ENCODE measurements around the gene ZNF836.
"Not testable (repeated sequence)": the region's sequence is repeated elsewhere in the genome, so short reads cannot be mapped to it uniquely, and the experiment has no call there.

ZNF836 gene

DNA sequence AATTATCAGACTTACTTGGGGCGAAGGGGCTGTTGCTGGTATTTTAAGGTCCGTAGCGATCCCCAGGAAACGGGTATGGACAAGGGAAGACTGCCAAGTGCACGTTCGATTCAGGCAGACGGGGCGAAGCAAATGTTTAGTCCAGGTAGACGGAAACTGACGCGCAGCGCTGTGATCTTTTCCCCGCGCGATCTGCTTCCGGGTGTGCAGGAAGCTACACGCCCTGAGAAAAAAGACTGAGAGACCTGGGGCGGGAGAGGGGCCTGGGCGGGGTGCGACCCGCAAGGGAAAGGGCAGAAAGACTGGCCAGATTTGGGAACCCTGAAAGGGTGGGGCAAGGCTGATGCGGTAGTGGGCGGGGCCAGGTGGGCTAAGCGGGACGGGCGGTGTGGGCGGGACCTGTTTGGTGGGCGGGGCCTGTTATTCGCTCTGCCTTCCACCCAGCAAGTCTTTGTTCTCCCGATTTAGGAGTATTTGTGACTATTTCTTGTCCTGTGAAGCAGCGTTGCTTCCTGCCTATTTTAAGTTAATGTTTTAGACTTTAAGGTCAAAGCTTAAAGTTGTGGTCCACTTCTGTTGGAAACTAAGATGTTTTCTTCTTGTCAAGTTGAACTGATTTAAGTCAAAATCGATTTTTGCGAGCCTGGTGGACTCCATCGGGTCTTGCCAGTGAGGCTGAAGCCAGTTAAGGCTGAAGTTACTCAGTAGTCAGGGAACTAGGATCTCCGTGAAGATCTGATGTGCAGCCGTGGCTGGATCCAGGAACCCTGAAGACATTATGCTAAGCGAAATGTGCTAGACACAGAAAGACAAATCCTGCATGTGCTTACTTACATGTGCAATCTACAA, at the start of gene ZNF836:
ZNF836 (minus strand) TSS at position 301 of the 849 bp plus-strand sequence. CDS start 3,549 bp downstream, outside the sequence.
- peak; percentile 77 for DNase-seq

DNA sequence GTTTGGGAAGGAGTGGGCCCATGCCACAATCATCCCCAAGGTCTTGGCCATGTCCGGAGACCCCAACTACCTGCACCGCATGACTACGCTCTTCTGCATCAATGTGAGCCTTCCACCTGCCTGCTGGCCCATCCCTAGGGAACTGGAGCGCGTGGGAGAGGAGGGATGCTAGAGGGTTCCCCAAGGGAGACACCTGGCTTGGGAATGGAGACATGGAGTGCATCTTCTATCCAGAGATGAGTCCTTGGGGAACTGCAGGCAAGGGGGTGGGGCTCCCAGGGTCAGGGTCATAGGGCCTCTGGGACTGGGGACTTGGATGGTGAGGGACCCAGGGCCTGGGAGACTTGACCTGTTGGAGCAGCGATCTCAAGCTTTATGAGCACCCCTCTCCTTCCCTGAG, 49.6 kb upstream of the ZNF836 start:
- DNase-seq: no peak

DNA sequence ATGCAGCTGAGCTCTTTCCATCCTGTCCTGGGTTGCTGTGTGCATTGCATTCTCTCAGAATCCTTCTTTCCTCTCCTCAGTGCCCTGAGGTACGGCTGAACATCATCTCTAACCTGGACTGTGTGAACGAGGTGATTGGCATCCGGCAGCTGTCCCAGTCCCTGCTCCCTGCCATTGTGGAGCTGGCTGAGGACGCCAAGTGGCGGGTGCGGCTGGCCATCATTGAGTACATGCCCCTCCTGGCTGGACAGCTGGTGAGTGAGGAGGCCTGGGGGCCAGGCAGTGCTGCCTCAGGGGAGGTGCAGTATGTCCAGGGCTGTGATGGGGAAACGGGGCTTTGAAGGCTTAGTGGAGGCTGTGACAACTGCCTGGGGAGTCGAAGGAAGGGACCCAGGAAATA, 48.2 kb upstream of the ZNF836 start:
- DNase-seq: no peak

DNA sequence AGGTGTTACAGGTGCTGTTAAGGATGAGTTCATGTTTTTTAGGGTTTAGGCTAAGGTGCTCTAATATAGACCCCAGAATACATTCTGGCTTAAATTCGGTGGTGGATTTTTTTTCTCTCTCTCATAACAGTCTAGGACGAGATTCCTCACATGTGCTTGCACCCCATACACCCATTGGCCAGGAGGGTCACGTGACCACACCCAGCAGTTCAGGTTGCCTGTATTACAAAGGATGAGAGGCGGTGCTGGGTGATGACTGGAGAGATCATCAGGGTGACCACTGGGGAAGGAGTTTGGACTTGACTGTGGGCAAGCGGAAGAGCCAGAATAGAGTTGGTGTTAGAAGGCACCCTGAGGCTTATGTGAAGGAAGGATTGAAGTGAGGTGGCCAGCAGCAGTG, 46.2 kb upstream of the ZNF836 start:
- DNase-seq: no peak

DNA sequence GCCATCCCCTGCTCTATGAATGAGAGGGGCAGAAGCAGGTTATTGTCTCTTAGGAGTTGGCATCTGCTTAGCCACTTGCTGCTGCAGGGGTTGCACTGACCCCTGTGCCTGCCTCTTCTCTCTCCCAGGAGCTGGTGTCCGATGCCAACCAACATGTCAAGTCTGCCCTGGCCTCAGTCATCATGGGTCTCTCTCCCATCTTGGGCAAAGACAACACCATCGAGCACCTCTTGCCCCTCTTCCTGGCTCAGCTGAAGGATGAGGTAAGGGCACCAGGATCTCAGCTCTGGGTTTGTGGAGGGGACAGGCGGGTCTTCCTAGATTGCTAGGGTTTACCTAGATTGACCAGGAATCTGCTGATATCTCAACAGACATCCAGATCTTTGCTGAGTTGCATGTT, 45.0 kb upstream of the ZNF836 start:
- no peak for DNase-seq

DNA sequence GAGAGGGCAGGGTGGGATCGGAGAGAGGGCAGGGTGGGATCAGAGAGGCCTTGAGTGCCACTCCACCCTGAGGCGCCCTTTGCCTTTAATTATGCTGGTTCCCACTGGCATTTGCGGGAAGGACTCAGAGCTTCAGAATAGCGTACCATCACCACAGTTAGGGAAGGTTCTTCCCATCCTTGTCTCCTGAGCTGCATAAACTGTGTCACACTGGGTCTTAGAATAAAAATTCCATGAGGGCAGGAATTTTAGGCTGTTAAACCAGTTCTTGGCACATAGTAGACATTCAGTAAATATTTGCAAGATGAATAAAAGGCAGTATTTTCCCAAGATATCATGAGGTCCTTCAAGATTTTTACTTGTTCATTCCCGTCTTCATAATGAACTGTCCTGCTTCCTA, 42.8 kb upstream of the ZNF836 start:
- no peak for DNase-seq

DNA sequence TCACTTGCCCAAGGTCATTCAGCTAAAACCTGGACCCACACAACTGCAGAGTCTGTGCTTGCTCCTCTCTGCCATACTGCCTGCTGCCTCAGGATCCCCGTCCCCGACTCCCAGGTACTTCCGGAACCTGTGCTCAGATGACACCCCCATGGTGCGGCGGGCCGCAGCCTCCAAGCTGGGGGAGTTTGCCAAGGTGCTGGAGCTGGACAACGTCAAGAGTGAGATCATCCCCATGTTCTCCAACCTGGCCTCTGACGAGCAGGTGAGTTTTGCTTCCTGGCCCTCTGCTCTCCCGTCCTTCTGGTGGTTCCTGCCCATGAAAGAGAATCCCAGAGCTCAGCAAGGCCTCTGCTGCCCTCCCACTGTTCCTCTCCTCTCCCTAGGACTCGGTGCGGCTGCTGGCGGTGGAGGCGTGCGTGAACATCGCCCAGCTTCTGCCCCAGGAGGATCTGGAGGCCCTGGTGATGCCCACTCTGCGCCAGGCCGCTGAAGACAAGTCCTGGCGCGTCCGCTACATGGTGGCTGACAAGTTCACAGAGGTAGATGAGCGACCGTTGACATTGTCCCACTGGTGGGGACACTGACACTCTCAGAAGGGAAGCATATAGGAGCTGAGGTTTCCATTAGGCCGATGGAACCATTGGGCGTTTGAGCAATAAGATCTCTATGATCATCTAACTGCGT, 41.3 kb upstream of the ZNF836 start:
- DNase-seq: no peak

DNA sequence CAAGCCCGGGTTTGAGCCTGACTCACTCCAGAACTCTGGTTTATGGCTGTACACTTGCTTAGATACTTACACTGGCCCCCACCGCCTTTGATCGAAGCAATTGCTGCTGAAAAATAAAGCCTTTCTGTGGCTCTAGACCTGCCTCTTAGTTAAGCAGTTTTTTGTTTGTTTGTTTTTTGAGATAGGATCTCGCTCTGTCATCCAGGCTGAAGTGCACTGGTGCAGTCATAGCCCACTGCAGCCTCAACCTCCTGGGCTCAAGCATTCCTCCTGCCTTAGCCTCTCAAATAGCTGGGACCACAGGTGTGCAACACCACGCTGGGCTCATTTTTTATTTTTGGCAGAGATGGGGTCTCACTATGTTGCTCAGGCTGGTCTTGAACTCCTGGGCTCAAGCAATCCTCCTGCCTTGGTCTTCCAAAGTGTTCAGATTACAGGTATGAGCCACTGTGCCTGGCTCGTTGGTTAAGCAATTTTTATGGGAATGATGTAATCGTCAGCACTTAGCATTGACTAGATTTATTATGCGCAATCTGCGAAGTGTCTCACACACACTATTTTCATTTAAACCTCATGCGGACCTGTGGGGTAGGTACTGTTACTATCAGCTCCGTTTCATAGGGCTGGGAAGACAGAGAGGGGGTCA, 40.6 kb upstream of the ZNF836 start:
- DNase-seq: no peak

DNA sequence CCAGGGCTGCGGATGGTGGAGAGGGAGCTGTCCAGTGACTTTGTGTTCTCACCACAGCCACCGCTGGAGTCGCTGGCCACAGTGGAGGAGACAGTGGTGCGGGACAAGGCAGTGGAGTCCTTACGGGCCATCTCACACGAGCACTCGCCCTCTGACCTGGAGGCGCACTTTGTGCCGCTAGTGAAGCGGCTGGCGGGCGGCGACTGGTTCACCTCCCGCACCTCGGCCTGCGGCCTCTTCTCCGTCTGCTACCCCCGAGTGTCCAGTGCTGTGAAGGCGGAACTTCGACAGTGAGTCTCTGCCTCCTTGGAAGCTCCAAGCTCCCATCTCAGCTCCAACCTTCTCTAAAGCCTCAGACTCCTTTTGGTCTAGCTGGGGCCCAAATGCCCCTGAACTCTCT, 39.8 kb upstream of the ZNF836 start:
- no peak for DNase-seq

DNA sequence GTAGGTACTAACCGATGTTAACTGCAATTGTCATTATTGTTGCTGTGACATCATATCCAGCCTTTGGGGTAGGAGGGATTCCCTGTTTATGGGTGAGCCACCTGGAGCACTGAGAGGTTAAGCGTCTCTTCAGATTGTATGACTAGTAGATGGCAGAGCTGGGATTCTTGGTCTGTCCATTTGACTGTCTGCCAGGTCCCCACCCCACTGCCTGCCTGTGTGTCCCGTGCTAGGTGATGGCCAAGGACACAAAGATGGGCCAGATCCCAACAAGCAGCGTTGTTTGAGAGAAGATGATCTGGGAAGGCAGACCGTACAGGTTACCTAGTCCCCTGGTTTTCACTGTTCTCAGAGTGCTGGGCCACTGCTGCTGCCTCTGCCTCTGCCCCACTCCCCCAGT, 35.1 kb upstream of the ZNF836 start:
- DNase-seq: no peak

DNA sequence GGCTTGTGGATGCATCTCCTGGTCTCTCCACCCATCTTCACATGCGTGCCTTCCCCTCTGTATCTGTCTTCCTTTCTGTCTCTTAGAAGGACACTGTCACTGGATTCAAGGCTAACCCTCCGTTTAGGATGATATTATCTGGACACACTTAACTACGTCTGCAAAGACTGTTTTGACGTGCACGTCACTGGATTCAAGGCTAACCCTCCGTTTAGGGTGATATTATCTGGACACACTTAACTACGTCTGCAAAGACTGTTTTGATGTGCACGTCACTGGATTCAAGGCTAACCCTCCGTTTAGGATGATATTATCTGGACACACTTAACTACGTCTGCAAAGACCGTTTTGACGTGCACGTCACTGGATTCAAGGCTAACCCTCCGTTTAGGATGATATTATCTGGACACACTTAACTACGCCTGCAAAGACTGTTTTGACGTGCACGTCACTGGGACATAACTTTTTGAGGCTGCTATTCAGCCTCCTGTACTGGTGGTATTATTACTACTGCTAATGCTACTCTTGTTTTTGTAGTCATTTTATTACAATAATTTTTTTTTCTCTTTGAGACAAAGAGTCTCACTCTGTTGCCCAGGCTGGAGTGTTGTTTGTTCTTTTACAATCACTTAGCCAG, 29.5 kb upstream of the ZNF836 start:
- not testable (repeated sequence) for DNase-seq

DNA sequence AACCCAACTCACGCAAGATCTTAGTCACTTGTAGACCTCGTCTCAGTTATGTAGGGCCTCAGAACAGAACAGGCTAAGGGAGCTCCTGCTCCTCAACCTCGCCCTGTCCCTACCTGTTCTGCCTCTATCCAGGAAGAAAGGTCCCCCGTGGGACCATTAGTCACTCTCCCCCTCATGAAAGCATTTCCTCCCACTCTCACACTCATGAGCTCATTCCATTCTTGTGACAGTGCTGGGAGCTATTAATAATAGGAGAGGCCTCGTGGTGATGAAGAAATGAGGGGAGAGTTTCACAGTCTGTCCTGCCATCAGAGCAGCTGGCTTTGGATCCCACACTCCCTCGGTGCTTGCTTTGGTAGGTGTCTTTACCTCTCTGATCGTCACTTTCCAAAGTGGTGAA, 28.6 kb upstream of the ZNF836 start:
- DNase-seq: no peak

DNA sequence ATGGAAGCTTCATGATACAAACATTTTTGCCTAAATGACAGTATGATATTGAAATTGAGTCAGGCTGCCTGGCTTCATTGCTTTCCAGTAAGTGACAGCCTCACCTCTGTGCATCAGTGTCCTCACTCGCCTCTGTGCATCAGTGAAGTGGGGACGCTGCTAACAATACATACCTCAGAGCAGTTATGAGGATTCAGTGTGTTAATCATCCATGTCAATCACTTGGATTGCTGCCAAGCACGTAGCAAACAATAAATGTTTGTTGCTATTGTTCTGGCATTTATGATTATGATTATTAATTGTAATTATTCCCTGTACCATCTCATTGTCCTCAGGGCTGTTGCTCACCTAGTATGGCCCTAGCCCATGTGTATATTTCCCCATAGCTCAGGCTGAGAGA, 27.3 kb upstream of the ZNF836 start:
- no peak for DNase-seq

DNA sequence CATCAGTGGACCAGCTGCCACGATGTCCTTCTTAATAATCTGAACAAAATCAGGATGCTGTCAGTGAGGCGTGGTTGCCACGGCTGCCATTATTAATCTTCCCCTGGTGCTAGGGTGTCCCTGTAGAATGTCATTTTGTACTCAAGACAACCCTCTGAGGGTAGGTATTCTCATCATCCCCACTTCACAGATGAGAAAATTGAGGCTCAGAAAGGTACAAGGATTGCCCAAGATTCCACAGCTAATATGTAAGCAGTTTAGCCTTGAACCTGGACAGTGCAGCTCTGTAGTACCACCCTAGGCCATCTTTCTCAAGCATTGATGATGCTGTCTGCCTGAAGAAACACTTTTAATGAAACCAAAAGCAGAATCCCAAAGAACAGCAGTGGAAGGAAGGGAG, 26.5 kb upstream of the ZNF836 start:
- no peak for DNase-seq

DNA sequence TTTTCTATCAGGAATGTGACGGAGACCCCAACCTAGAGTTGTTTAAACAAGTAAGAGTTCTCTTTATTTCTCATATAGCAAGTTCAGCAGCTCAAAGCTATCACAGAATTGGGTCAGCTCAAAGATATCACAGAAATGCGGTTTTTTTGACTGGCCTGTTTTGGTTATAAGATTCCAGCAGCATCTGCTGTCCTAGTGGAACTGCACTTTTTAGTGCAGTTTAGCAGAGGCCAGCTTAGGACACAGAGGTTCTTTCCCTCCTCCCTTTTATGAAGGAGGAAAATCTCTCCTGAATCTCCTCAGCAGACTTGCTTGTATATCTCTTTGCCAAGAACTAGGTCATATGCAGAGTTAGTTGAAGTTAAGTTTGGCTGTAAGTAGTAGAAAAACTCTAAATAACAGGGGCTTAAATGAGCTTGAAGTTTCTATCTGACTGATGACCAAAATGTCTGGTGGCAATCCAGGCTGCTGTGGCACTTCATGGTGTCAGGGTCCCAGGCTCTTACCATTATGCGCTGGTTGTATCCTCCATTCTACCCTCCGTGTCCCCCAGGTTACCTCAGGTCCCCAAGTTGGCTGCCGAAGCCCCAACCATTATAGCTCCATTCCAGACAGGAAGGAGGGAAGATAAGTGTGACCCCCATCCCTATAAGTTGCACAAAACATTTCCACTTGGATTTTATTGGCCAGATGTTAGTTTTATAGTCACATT, 25.0 kb upstream of the ZNF836 start:
- no peak for DNase-seq

DNA sequence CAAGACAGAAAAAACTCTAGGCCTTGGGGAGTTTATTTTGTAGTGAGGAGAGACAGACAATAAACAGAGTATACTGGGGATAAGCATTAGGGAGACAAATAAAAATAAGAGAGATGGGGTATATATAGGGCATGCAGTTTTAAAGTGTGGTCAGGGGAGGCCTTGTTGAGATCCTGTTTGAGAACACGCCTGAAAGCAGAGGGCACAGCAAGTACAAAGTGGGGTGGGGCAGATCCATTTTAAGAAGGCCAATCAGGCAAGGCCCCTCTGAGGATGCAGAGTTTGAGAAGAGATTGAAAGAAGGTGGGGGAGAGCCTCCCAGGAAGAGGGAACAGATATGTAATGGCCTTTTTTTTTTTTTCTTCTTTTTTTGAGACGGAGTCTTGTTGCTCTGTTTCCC, 20.5 kb upstream of the ZNF836 start:
- DNase-seq: no peak

DNA sequence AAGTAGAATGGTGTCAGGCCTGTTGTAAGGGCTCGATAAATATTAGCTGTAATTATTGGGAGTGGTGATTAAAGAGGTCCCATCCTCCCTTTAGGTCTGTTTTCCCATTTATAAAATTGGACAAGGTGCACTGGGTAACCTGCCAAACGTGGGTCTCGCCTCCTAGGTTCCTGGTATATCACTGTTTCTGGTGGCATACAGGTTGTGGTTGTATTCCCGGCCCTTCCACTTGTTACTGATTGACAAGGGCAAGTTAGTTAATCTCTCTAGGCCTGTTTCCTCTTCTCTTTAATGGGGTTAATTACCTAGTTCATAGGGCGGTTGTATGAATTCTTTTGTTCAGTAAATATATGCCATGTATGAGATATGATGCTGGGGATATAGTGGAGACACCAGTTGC, 20.0 kb upstream of the ZNF836 start:
- no peak for DNase-seq

DNA sequence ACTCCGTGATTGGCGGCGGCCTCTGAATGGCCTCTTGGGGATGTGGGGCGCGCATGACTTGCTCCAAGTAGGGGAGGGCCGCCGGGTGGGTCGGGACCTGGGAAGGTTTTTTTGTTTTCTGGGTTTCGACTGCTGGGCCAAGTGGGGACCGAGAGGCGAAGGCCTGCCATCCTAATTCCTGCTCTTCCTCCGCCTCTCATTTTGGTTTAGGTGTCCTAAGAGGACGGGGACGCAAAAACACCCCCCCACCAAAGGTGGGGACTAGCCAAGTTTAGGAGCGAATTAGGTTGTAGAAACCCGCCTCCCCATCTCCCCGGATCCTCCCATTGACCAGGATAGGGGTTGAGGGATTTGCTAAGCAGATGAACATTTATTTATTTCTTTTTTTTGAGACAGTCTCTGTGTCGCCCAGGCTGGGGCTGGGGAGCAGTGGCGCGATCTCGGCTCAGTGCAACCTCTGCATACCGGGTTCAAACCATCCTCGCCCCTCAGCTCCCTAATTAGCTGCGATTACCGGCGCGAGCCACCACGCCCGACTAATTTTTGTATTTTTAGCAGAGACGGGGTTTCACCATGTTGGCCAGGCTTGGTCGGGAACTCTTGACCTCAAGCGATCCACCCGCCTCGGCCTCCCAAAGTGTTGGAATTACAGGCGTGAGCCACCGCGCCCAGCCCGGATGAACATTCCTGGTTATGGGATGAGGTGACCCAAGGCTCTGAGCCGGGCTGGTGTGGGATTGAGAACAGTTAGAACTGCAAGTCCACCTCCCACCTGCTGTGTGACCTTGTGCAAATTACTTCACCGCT, 19.3 kb upstream of the ZNF836 start:
- DNase-seq: peak; percentile 27

DNA sequence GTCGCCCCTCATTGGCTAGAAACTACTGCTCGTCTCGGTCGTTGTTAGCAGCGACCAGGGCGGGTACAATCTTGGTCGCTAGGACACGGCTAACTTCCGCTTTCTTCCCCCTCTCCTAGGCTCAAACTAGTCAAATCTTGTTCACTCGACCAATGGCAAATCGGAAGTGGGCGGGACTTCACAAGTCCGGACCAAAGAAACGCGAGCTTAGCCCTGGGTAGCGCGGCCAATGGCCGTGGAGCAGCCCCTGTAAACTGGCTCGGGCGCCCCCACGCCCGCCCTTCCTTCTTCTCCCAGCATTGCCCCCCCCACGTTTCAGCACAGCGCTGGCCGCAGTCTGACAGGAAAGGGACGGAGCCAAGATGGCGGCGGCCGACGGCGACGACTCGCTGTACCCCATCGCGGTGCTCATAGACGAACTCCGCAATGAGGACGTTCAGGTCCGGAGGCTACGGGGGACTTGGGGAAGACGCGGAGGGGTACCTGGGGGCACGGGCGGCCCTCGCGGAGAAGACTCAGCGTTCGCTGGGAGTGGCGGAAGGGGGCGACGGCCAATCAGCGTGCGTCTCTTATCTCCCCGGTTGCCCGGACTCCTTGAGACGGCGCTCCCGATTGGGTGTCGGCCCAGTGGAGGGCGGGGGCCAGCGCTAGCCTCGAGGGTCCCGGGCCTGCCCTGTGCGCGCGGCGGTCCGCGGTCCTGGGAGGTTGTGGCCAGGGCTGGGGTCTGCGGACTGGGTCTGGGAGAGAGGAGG, 18.5 kb upstream of the ZNF836 start, which contains the start of gene PPP2R1A:
PPP2R1A (plus strand) TSS at position 318 of the 752 bp plus-strand sequence; CDS start at position 363, 45 bp downstream.
- peak; percentile 99 for DNase-seq

DNA sequence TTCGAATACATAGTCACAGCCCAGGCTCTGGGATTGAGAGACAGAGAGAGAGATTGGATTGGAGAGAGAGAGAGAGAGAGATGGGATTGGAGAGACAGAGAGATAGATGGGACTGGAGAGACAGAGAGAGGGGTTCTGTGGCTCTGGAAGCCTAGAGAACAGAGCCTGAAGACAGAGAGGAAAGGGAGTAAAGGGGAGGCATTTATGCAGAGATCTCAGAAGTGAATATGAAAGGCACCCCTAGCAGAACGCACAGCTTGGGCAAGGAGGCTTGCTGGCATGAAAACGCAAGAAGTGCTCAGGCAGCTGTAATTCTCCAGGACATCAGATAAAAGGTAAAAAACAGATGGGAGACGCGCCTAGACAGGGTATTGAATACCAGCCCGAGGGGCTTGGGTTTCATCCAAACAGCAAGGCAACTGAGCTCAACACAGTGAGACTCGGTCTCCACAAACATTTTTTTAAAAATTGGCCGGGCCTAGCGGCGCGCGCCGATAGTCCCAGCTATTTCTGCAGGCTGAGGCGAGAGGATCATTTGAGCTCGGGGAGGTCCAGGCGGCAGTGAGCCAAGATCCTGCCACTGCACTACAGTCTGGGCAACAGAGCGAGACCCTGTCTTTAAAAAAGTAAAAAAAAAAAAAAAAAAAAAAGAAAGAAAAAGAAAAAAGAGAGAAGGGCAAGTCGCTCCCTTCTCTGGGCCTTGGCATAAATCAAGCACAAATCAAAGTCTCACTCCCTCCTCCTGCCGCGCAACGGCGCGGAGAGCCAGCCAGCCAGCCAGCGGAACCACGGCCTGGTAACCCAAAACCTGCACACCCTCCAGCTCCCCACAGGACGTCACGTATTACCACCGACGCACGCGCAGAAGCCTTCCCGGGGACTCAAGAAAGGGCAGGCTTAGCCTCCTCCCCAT, 17.7 kb upstream of the ZNF836 start:
- peak; percentile 46 for DNase-seq
